ENCODE data around the gene C1orf232. TPM values are rescaled to one million over a fixed set of nuclear protein-coding genes. Genes with fewer than 3 reads are reported as not detected.
A peak's percentile ranks its signal among the peaks of the same experiment; 100 is the strongest.

C1orf232 gene
- total and polyA plus RNA-seq, 9 of the 15 experiments (the other 6 are each of a cell fraction or from before 2014, with no cell fraction given) = not detected

DNA sequence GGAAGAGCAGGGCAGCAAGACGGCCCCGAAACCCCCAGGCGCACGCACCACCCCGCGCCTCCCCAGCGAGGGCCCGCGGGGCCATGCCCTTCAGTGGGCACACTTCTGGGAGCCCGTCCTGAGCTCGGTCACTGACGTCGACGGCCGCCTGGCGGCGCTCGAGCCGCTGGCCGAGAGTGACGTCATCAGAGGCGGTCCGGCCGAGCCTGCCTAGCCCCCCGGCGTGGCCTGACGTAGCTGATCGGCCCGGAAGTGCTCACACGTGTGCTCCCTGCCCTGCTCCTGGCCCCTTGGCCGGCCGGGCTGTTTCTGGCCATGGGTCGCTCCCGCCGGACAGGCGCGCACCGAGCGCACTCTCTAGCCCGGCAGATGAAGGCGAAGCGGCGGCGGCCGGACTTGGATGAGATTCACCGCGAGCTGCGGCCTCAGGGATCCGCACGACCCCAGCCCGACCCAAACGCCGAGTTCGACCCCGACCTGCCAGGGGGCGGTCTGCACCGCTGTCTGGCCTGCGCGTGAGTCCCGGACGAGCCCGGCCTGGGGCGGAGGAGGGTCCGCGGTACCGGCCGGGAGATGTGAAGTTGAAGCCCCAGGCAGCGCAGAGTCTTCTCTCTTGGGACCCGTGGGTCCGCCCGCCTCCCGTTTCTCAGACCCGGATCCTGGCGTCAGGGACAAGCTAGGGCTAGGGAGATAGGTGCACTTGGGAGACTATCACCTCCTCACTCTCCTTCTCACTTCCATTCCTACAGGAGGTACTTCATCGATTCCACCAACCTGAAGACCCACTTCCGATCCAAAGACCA is 1.1 kb upstream of the C1orf232 start, which contains the start of gene ZNF593 (continued):
- peak; percentile 98 for TF ChIP-seq ELF2 (CRISPR knock-in tag; IDR thresholded peaks at IDR 0.05)
- peak; percentile 91 for TF ChIP-seq PHF8 (IDR thresholded peaks at IDR 0.05; ENCODE audit: borderline replicate concordance, low read length)
- no peak for TF ChIP-seq ZNF280B (CRISPR knock-in tag; IDR thresholded peaks at IDR 0.05)
- no peak for TF ChIP-seq ZNF778 (CRISPR knock-in tag; IDR thresholded peaks at IDR 0.05)
- TF ChIP-seq TRIM24 (IDR thresholded peaks at IDR 0.05) = no peak; a peak in 1 of 4 replicates
- no peak for TF ChIP-seq CEBPZ (IDR thresholded peaks at IDR 0.05; ENCODE audit: borderline replicate concordance, low read depth, low read length)
- TF ChIP-seq BCOR (IDR thresholded peaks at IDR 0.05) = peak; percentile 44; the same call in 1 of the 2 replicates
- TF ChIP-seq NR3C1 (CRISPR knock-in tag; IDR thresholded peaks at IDR 0.05) = peak; percentile 81; the same call in 1 of the 2 replicates
- TF ChIP-seq ZFP36 (IDR thresholded peaks at IDR 0.05; ENCODE audit: low read depth, low read length, partially characterized antibody) = peak; percentile 40
- peak; percentile 58; the same call in 1 of the 2 replicates for TF ChIP-seq CREB5 (CRISPR knock-in tag; IDR thresholded peaks at IDR 0.05)
- no peak for TF ChIP-seq RBM22 (IDR thresholded peaks at IDR 0.05; ENCODE audit: low read depth, low read length, poor library complexity, severe bottlenecking)
- no peak; the same call in 1 of the 2 replicates for TF ChIP-seq FOXP1 (CRISPR knock-in tag; IDR thresholded peaks at IDR 0.05)
- no peak for TF ChIP-seq SREBF2 (CRISPR knock-in tag; IDR thresholded peaks at IDR 0.05)
- TF ChIP-seq ZSCAN32 (CRISPR knock-in tag; IDR thresholded peaks at IDR 0.05) = no peak
- peak; percentile 70 for TF ChIP-seq CREB3 (tag; conservative IDR thresholded peaks at IDR 0.05; ENCODE audit: low read depth)
- no peak for TF ChIP-seq MEF2A (IDR thresholded peaks at IDR 0.05; ENCODE audit: control insufficient read depth, low read depth, low read length)
